NCI-H446 (cell line): ENCODE data around the gene VPS26B.
"Not testable (repeated sequence)": the region's sequence is repeated elsewhere in the genome, so short reads cannot be mapped to it uniquely, and the experiment has no call there.

Experiments used
- DNase-seq, 2 experiments: peaks; one replicate each; lab custom pipeline; 2025; lab: John Stamatoyannopoulos, UW

Gene VPS26B

DNA sequence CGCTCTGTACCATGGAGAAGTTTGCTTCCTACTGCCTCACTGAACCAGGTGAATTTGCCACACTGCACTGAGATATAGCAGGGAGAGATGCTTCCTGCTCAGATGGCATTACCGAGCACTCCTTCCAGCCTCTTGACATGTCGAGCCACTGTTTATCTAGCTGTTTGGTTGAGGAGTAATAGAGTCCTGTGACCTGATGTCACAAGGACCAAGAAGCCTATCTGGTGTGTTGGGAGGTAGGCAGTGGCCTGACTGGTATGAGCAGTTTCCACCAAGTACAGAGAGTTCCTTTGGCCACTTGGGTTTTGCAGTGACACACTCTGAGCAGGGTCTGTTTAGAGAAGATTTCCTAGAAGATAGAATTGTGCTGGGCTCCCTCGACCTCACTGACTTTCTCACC is 34.1 kb downstream of the VPS26B start:
- no peak for DNase-seq

DNA sequence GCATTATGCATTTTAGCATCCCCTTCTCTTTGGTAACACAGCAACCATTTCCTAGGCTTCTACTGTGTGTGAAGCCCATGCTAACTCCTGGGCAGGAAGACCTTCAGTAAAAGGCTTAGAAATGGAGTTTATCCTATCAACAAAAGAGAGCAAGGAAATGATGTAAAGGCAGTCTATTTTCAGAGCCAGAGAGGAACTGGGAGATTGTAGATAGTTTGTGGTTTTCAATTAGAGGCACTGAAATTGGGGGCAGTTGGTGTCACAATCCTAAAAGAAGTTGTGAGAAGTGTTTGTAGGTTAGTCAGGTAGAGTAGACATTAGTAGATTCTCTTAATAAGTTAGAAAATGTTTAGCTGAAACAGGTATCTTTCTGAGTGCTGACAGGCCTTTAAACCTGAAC is 36.0 kb downstream of the VPS26B start:
- no peak for DNase-seq

DNA sequence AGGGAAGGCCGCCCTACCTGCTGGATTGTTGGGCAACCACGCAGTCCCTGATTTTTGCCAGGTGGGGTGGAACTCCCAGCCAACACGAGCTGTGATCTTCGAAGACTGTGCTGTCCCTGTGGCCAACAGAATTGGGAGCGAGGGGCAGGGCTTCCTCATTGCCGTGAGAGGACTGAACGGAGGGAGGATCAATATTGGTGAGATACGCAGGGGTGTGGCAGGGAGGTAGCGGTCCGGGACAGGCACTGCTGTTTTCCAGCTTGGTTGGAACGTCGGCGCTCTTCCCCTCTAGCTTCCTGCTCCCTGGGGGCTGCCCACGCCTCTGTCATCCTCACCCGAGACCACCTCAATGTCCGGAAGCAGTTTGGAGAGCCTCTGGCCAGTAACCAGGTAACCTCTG is 36.5 kb downstream of the VPS26B start:
- no peak for DNase-seq

DNA sequence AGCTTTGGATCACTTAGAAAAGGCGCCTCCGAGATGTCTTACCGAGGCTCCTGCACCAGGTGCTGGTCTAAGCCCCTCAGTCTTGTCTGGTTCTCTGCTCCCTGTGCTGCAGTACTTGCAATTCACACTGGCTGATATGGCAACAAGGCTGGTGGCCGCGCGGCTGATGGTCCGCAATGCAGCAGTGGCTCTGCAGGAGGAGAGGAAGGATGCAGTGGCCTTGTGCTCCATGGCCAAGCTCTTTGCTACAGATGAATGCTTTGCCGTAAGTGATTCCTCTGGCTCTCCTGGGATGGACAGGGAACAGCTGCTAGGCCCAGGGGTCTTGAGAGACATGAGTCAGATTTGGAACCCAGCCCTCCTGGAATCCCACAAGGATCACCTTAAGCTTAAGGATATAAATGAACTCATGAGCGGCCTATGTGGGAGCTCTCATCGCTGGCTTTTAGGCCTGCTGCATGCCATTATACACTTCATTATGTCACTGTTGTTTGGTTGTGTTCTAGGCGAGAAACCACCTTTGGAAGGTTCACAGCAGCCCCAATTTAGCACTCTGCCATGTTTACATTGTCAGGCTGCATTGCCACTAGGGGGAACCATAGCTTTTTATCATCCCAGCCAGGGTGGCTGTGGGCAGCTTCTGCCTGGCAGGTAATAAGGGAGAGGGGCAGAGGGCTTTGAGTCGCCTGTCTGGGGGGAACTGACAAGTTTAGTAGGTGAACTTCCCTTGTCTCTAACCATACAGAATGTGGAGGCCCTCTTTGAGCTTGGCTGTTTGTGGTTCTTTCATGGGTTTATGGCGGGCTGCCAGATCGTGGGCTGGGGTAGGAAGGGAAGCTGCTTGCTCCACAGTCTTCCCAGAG is 37.4 kb downstream of the VPS26B start:
- peak; percentile 15 to 31 for DNase-seq

DNA sequence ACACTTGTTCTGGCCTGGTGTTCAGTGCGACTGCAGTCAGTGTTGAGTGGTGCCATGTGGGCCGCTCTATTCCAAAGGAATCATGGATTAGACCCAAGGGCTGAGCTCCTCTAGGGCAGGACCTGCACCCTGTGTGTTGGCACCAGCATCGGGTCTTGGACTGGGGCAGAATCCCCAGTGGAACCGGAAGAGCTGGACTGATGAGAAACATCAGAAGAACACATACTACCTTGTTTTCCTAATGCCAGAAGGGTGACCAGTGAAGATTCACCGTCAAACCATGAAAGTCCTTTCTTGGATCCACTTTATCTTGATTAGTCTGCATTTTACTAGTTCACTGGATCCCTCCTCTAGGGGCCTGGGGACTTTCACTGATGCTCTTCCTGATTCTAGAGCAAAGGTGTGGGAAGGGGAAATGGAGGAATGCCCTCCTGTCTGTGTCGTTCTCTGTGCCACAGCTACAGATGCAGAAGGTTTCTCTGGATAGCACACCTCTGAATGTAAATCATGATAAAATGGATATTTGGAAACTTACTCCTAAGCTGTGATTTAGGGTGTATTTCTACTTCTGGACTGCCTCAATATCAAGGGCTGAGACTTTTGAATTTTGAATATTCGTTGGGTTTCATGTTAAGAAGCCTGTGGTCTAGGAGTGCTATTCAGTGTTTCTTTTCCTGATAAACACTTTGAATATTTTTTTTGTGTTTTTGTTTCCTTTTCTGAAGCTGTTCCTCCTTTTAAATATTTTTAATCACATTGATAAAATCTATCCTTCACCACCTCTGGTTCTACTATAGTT is 40.7 kb downstream of the VPS26B start:
- DNase-seq, result no peak

DNA sequence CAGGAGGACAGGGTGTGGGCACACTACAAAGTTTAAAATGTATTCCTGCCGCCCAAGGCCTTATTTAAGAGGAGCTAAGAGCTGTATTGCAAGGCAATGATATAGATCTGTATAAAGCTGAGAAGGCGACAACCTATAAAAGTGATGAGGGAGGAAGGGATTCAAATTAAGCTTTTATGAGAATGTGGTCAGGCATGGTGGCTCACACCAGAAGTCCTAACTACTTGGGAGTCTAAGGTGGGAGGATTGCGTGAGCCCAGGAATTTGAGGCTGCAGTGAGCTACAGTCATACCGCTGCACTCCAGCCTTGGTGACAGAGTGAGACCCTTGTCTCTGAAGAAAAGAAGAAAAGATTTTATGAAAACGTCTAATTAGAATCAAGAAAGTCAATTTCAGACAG is 42.0 kb downstream of the VPS26B start:
- DNase-seq, result no peak

DNA sequence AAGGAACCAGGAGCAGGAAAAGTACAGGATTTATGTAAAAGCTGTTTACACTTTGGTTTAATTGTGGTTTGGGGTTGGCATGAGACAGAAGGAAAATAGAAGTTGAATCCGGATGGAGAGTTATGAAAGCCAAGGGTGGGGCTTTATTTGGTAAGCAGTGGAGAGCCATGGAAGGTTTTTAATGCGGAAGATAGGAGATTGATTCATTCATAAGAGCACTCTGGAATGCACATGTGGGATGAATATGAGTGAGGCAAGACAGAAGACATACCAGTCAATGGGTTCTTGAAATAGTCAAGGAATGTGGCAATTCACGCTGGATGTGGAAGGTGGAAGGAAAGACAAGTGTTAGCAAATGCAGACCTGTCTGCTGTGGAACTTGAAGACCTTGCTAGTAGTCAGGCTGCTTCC is 42.4 kb downstream of the VPS26B start:
- no peak for DNase-seq

DNA sequence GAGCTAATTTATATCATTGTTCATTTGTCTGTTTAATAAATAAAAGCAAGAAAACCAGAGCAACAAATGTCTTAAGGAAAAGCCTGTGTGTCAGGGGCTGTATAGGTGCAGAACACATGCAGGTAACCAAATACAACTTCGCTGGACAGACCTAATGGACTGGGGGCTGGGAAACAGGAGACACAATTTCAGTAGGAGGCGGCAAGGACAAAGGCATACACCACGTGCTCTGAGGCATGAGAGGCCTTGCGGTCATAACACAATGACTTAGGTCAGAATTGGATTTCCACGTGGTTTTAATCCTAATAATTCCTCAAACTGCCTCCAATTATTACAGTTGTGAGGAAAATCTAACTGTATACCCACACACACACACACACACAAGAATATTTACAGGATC is 43.0 kb downstream of the VPS26B start:
- DNase-seq, result no peak

DNA sequence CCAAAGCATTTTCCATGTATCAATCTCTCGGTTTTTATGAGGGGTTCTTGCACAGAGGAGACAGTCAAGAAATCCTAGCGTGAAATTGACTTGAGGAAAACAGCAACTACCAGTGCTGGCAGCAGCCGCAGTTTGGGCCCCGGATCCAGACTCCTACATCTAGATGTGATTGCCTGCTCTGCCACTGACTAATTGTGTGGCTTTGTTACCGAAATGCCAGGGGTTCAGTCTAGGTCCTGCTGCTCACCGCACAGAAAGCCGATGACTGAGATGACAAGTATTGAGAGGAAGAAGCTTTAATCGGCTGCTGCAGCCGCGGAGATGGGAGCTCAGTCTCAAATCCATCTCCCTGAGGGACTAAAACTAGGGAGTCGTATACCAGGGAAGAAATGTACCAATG is 43.5 kb downstream of the VPS26B start:
- no peak for DNase-seq

DNA sequence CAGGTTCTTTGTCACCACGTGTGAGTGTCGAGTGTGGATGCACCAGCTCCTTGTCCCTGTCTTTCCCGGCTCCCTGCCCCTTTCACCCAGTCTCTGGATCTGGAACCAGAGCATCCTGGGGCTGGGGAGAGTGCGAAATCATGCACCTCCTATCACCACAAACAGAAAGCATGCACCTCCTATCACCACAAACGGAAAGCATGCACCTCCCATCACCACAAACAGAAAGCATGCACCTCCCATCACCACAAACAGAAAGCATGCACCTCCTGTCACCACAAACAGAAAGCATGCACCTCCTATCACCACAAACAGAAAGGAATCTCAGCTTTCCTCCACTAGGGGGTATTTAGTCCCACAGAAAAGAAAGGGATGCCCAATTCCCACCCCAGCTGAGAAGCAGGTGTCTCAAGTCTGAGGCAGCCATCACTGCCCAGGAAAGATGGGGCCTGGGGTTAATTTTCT is 45.8 kb downstream of the VPS26B start:
- DNase-seq, result peak in 1 of 2 experiments; percentile 10

DNA sequence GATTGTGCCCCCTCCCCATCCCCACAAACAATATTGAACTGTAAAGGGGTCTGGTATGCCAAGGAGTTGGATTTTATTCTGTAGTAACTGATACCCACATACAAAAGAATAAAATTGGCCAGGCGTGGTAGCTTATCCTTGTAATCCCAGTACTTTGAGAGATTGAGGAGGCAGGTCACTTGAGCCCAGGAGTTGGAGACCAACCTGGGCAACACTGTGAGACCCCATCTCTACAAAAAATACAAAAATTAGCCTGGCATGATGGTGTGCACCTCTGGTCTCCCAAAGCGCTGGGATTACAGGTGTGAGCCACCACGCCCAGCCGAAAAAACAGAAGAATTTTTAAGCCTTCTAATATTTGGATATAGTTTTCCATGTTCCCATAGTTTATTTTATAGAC is 47.5 kb downstream of the VPS26B start:
- no peak for DNase-seq

DNA sequence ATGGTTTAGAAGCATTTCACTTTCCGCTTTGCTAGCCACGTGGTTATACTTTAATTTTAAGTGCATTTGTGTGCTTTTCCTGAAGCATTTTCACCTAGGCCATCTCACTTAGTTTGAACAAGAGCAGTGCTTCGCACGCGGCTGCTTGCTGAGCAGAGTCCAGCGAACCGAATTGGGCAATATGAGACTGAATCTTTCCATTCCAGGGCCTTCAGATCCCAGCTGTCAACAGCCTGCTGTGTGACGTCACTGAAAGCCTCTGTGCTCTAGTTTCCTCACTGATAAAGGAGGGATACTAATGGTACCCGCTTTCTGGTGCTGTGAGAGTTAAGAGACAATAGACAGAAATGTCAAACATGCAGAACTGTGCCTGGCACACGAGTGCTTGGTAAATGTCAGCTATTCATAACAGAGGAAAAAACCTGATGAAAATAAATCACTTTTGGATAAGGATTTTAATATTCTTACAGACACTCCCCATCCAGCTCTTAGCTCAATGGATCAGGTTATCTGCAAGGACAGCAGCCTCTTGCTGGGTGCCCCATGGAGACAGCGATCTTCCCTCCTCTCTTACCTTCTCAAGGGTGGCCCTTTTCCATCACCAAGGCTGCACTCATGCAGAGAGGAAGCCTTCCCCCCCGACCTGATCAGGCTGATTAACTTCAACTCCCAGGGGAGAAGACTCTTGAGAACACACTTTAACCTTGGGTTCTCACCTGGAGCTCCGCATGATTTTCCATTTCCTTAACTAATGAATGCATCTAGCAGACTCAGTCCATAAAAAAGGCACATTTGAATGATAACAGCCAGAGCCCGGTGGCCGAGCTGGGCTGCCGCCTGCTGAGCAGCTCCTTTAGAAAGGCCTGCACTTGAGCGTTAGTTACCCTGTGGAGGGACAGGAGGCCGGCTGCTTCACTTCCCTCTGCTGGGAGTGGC is 48.2 kb downstream of the VPS26B start:
- no peak for DNase-seq

DNA sequence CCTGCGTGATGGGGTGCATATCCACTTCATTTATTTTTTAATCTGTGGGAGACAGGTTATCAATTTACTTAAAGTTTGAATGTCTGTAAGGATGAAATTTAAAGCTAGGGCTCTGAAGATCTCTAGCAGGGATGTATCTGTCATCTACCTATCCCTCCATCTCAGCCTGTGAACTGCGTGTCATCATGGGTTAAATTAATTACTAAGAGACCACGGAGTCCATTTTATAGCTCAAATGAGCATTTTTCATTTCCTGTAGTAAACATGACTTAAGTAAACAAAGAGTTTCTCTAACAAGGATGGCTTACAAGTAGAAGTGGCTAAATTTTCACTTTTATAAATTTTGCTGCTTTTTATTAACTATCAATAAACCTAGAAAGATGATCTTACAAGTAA is 48.8 kb downstream of the VPS26B start:
- DNase-seq, result no peak

DNA sequence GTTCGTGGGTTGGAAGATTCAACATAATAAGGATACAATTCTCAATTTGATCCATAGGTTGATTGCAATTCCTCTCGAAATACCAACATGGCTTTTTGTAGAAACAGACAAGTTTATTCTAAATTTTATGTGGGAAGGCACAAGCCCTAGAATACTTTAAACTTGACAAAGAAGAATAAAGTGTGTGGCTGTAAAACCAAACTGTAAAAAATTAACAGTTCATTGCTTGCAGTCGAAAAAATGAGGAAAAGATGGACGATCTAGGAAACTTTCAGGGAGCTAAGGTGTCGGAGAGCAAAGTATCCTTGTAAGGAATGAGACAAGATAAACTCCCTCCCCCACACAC is 50.7 kb downstream of the VPS26B start:
- no peak for DNase-seq

DNA sequence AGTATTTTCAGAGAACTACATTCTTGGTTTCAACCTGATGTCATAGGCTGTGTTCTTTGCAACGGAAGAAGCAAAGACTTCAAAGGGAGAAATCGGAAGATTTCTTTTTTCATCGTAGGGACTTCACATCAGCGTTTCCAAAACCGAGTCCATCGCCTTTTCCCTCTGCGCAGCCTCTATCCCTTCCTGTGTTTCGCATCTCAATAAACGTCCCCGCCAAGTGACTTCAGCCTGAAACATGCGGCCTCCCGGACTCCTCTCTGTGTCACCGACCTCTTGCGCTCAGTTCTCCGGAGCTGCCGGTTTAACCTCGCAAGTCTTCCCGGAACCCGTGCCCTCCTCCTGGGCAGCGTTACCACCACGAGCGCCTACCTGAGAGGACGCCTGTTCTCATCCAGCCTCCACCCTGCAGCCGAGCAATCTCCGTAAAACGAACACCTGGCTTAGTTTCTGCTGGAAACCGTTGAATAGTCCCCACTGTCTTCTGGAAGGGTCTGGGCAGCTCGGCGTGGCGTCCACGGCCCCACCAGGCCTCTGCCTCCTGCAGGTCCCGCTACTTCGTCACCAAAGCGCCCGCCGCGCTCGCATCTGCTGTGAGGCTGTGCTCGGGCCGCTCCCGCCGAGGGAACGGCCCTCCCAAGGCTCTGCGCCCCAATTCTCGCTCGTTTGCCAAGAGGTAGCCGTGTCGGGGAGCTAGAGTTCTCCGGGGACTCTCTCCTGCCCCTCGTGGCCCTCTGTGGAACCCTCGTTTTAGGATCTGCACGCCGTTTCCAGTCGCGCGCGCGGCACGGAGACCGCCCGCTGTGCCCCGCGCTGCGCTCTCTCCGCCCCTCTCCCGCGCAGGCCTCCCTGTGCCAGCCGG is 51.3 kb downstream of the VPS26B start, which contains the start of gene GLB1L3:
TSS of gene GLB1L3 (plus strand) at position 846 of the 862 bp plus-strand sequence. CDS start 362 bp downstream, outside the sequence.
- no peak for DNase-seq

DNA sequence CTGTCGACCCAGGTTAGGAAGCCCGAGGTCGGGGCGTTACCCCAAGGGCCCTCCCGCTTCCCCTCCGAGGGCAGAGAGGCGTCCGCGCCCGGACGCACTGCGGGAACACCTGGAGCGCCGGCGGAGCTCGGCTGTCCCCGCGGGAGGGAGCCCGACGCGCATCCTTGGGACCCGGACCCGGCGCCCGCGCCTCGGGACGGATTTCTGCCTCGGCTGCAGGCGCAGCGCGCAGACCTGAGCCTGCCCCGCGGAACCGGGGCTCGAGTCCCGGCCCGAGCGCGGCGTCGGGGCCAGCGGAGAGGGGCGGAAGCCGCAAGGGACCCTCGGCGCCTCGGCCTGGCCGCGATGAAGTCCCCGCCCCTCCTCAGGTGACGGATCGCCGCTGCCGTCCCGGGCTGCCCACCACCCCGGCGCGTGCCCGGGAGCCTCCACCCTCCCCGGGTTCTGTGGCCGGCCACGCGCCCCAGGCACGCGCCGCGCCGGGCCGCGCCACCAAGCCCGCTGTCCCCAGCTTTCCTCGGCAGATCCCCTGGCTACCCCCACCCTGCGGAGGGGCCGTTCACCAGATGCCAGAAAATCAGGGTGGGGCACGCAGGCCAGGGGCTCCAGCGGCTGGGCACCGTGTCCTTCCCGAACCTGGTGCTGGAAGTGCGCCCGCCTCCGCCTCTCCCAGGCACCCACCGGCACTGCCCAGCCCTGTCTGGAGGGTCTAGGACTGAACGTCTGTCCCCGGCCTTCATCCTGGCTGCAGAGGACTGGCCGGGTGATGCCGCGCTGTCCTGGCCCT is 52.1 kb downstream of the VPS26B start:
- no peak for DNase-seq

DNA sequence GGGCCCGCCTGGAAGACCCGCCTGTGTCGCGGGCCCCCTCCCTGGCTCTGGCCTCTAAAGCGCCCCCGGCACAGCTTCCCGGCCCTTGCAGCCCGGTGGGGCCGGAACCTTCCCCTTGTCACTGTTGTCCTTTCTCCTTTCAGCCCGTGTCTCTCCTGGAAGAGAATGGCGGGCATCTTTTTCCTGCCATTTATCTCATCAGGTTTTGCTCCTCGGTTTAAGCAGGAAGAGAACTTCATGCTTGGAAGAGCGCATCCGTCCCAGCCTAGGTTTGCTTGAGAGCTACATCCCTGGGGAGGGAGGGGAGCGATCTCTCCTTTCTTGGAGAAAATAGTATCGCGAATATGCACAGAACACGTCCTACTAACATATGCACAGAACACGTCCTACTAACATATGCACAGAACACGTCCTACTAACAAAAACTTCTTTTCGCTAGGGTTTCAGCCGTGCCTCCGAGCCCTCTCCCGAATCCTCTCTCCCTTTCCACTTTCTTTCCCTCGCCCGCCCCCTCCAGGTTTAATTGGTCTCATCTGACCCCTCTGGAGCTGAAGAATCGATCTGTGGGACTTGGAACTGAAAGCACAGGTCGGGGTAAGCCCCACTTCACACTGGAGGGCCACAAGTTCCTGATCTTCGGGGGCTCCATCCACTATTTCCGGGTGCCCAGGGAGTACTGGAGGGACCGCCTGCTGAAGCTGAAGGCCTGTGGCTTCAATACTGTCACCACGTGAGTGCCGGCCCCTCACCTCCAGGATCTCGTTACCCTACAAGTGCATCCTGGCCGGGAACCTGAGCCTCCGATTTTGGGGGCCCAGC is 52.9 kb downstream of the VPS26B start:
- no peak for DNase-seq

DNA sequence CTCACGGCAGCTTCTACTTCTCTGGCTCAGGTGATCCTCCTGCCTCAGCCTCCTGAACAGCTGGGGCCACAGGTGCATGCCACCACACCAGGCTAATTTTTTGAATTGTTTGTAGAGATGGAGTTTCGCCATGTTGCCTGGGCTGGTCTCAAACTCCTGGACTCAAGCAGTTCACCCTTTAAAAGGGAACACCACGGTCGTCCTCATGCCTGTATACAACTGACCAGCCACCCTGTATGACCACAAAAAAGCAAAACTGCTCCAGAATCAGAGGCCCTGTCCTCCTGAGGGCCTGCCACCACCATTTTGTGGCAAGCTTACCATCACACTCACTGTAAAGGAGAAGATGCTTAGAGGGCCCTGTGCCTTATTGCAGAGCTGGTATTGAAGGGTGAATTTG is 53.9 kb downstream of the VPS26B start:
- DNase-seq, result no peak

DNA sequence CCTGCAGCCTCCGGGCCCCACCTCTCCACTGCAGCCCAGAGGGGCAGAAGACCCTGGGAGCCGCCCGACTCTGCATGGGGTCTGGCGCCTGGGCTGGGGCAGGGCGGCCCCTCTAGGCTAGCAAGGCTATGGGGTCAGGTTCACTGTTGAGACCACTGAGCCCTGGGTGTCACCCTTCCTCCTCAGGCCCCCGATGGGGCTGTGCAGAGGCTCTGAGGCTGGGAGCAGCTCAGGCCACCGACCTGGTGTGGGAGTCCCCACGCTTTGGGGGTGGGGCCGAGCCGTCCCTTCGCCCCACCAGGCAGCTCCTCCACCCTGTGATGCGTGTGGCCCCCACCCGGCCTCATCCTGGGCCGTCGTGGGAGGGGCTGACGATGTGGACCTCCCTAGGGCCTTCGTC is 57.2 kb downstream of the VPS26B start:
- DNase-seq, result not testable (repeated sequence)
